K562 (cell line): ENCODE results near the gene VAPB. TPM values are rescaled to one million over a fixed set of nuclear protein-coding genes. Genes with fewer than 3 reads are reported as not detected.

Experiments
- AFF4 ChIP-seq: sonication (generic); formaldehyde crosslinking; IDR thresholded peaks from 2 replicates; pipeline ENCODE4 v1.8.0; 2023; ENCODE audit warnings: mild to moderate bottlenecking, missing genetic modification reagents
- BHLHE40 ChIP-seq: IDR thresholded peaks from 2 replicates; pipeline ENCODE4 v1.6.1; 2011; ENCODE audit warnings: low read length, improper control_type of control experiment
- CEBPG ChIP-seq, 3 experiments: fragments of 200-800 bp in 1 of 3; sonication (Bioruptor generic) in 1 of 3; sonication (generic) in 1 of 3; formaldehyde crosslinking in 1 of 3; IDR thresholded peaks in 2 of 3; conservative IDR thresholded peaks in 1 of 3; 2 replicates each; pipeline versions ENCODE4 v1.6.1 to v1.8.0; 2016 to 2022; ENCODE audit warnings: missing compliant biosample characterization in 2 of 3, missing genetic modification characterization in 2 of 3, mild to moderate bottlenecking in 1 of 3, missing genetic modification reagents in 1 of 3
- CREB3L1 ChIP-seq: fragments of 450-650 bp; IDR thresholded peaks from 2 replicates; pipeline ENCODE4 v1.6.1; 2014; ENCODE audit warnings: low read depth, mild to moderate bottlenecking, moderate library complexity, borderline replicate concordance
- CREM ChIP-seq: IDR thresholded peaks from 2 replicates; pipeline ENCODE4 v1.6.1; 2014; ENCODE audit warnings: antibody characterized with exemption, low read depth
- FIP1L1 ChIP-seq: fragments of 200-400 bp; formaldehyde crosslinking; IDR thresholded peaks from 2 replicates; pipeline ENCODE4 v1.6.1; 2018; ENCODE audit warnings: mild to moderate bottlenecking, low read depth, low read length; ENCODE audit not compliant: poor library complexity, severe bottlenecking
- GATAD2B ChIP-seq: fragments of 450-650 bp; IDR thresholded peaks from 2 replicates; pipeline ENCODE4 v1.6.1; 2017; ENCODE audit warnings: mild to moderate bottlenecking, borderline replicate concordance
- HDAC1 ChIP-seq, 2 experiments: fragments of 450-650 bp; IDR thresholded peaks; 2 replicates each; pipeline ENCODE4 v1.6.1; 2016 to 2017; ENCODE audit warnings: inconsistent platforms in 1 of 2, mild to moderate bottlenecking in 1 of 2, moderate library complexity in 1 of 2
- KDM4B ChIP-seq, 2 experiments: fragments of 450-650 bp in 1 of 2; sonication (generic) in 1 of 2; IDR thresholded peaks; 2 replicates each; pipeline ENCODE4 v1.6.1; 2016 to 2017; ENCODE audit warnings: borderline replicate concordance in 2 of 2, antibody characterized with exemption in 1 of 2, low read depth in 1 of 2, mild to moderate bottlenecking in 1 of 2
- NFIC ChIP-seq: fragments of 450-650 bp; IDR thresholded peaks from 2 replicates; pipeline ENCODE4 v1.6.1; 2017; ENCODE audit warnings: mild to moderate bottlenecking, inconsistent platforms
- PHTF2 ChIP-seq: fragments of 250-450 bp; sonication (Bioruptor Pico); IDR thresholded peaks from 2 replicates; pipeline ENCODE4 v1.5.0; 2021; ENCODE audit warnings: mild to moderate bottlenecking
- SUPT5H ChIP-seq: fragments of 450-650 bp; IDR thresholded peaks from 2 replicates; pipeline ENCODE4 v1.6.1; 2016
- TAF1 ChIP-seq: IDR thresholded peaks from 2 replicates; pipeline ENCODE4 v1.6.1; 2011; ENCODE audit warnings: mild to moderate bottlenecking, low read length, moderate library complexity; ENCODE audit not compliant: insufficient read depth, control insufficient read depth, severe bottlenecking; ENCODE audit errors: extremely low read depth
- ZFX ChIP-seq: sonication (generic); formaldehyde crosslinking; IDR thresholded peaks from 2 replicates; pipeline ENCODE4 v1.8.0; 2022; ENCODE audit warnings: mild to moderate bottlenecking, missing genetic modification reagents, moderate library complexity
- ZNF511 ChIP-seq: sonication (generic); formaldehyde crosslinking; IDR thresholded peaks from 2 replicates; pipeline ENCODE4 v1.8.0; 2022; ENCODE audit warnings: mild to moderate bottlenecking, missing genetic modification reagents
- polyA plus RNA-seq, 8 experiments: library from polyadenylated mRNA; depleted of rRNA in 4 of 8; stranded (reverse) in 5 of 8; unstranded in 3 of 8; fragments of >200 nt; fragmentation: Nextera tagmentation in 2 of 8; fragmentation: Illumina TruSeq in 1 of 8; extraction: Ambion mirVana in 2 of 8; extraction: Trizol in 1 of 8; gene quantifications; 2 replicates each; pipeline versions ENCODE4 v1.2.1 to v1.2.3, GENCODE V29; 2011 to 2014; ENCODE audit warnings: inconsistent platforms in 1 of 8, missing spikeins in 1 of 8
- total RNA-seq, 7 experiments: library from RNA; depleted of rRNA in 6 of 7; stranded (reverse); fragments of >200 nt in 6 of 7; fragmentation: Illumina TruSeq in 2 of 7; extraction: Trizol in 2 of 7; gene quantifications; 2 replicates each; pipeline versions ENCODE4 v1.2.1 to v1.2.3, GENCODE V29; 2011 to 2021; ENCODE audit warnings: low replicate concordance in 1 of 7
- TF ChIP-seq, protein P1 (sequence below): fragments of 450-650 bp; formaldehyde crosslinking; IDR thresholded peaks from 2 replicates; pipeline ENCODE4 v1.4.0; 2020; ENCODE audit warnings: mild to moderate bottlenecking, moderate library complexity
- TF ChIP-seq, protein P2 (sequence below): fragments of 200-800 bp; sonication (Bioruptor generic); IDR thresholded peaks from 2 replicates; pipeline ENCODE4 v1.6.1; 2017; ENCODE audit warnings: missing genetic modification characterization, missing compliant biosample characterization

VAPB gene
- total and polyA plus RNA-seq, 9 of the 15 experiments (the other 6 are each of a cell fraction or from before 2014, with no cell fraction given), result 3.4 to 51.0 (median 27.9) TPM

- TF ChIP-seq PHTF2 (no peak), CEBPG (CRISPR knock-in tag; IDR thresholded peaks at IDR 0.05) (peak; percentile 33; the same call in 1 of the 2 replicates), CEBPG (tag; conservative IDR thresholded peaks at IDR 0.05 in 1 of 2, IDR thresholded peaks at IDR 0.05 in 1 of 2) (no peak), HDAC1 (IDR thresholded peaks at IDR 0.05) (peak in 1 of 2 experiments; percentile 22; a peak in 1 of 4 replicates), ZFX (CRISPR knock-in tag) (peak; percentile 79), SUPT5H (peak; percentile 44; the same call in 1 of the 2 replicates), AFF4 (CRISPR knock-in tag) (peak; percentile 51; the same call in 1 of the 2 replicates), FIP1L1 (peak; percentile 66), CREB3L1 (peak; percentile 25; the same call in 1 of the 2 replicates), ZNF511 (CRISPR knock-in tag) (peak; percentile 85; the same call in 1 of the 2 replicates), NFIC (0 out of 2 replicates have a peak, but pooled peaks have one; percentile 26), BHLHE40 (0 out of 2 replicates have a peak, but pooled peaks have one; percentile 13), CREM (peak; percentile 89), TAF1 (peak; percentile 19), KDM4B (IDR thresholded peaks at IDR 0.05; ENCODE audit: borderline replicate concordance in 2 of 2, low read depth in 1 of 2) (0 out of 4 replicates have a peak, but pooled peaks of 1 of the 2 experiments have one; percentile 13), GATAD2B (peak; percentile 37)
- TF ChIP-seq, protein P1, sequence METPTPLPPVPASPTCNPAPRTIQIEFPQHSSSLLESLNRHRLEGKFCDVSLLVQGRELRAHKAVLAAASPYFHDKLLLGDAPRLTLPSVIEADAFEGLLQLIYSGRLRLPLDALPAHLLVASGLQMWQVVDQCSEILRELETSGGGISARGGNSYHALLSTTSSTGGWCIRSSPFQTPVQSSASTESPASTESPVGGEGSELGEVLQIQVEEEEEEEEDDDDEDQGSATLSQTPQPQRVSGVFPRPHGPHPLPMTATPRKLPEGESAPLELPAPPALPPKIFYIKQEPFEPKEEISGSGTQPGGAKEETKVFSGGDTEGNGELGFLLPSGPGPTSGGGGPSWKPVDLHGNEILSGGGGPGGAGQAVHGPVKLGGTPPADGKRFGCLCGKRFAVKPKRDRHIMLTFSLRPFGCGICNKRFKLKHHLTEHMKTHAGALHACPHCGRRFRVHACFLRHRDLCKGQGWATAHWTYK (CRISPR knock-in tag), result 0 out of 2 replicates have a peak, but pooled peaks have one; percentile 36
- TF ChIP-seq, protein P2, sequence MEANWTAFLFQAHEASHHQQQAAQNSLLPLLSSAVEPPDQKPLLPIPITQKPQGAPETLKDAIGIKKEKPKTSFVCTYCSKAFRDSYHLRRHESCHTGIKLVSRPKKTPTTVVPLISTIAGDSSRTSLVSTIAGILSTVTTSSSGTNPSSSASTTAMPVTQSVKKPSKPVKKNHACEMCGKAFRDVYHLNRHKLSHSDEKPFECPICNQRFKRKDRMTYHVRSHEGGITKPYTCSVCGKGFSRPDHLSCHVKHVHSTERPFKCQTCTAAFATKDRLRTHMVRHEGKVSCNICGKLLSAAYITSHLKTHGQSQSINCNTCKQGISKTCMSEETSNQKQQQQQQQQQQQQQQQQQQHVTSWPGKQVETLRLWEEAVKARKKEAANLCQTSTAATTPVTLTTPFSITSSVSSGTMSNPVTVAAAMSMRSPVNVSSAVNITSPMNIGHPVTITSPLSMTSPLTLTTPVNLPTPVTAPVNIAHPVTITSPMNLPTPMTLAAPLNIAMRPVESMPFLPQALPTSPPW (CRISPR knock-in tag), result peak; percentile 67
Measured at GRCh38 chr20:58389324-58389967, 417 bp downstream of the VAPB start (continued).
